T-helper 2 cell treated with Interferon-gamma antibody and Interleukin-4, amounts not matched to agents 5 μg/mL and 100 μg/mL, for 36 hours (primary cell): ENCODE data around the gene GALK1.
"Not testable (repeated sequence)": the region's sequence is repeated elsewhere in the genome, so short reads cannot be mapped to it uniquely, and the experiment has no call there.

Source experiments
- DNase-seq: peaks from one replicate; pipeline ENCODE4 v3.0.0; 2021; ENCODE audit warnings: low spot score
- H3K27ac Mint-ChIP-seq: one replicate; pipeline ENCODE4 v1.8.0; 2021; ENCODE audit warnings: mild to moderate bottlenecking, mixed read lengths
- H3K27me3 Mint-ChIP-seq: one replicate; pipeline ENCODE4 v1.8.0; 2021; ENCODE audit warnings: low read depth, mixed read lengths
- H3K36me3 Mint-ChIP-seq: one replicate; pipeline ENCODE4 v1.8.0; 2021; ENCODE audit warnings: low read depth, mixed read lengths
- H3K4me1 Mint-ChIP-seq: one replicate; pipeline ENCODE4 v1.8.0; 2021; ENCODE audit warnings: low read depth, mixed read lengths
- H3K4me3 Mint-ChIP-seq: one replicate; pipeline ENCODE4 v1.8.0; 2022; ENCODE audit warnings: mild to moderate bottlenecking, moderate library complexity, mixed read lengths
- H3K9me3 Mint-ChIP-seq: one replicate; pipeline ENCODE4 v1.8.0; 2021; ENCODE audit warnings: mixed read lengths

GALK1 gene

GRCh38 chr17:75764711-75765421 is at the start of gene GALK1:
GALK1 (minus strand) TSS chr17:75765192; CDS start chr17:75765136, 56 bp downstream.
- Mint-ChIP-seq H3K36me3 (no peaks in the 10 kb centered on the region), H3K4me3 (peak within 1 kb of the TSS; percentile 81), H3K27me3 (no peaks in the 10 kb centered on the region), H3K4me1 (peaks cover 5% of the 10 kb centered on the region), H3K27ac (peak within 1 kb of the TSS; percentile 70), H3K9me3 (no peaks in the 10 kb centered on the region)
- peak; percentile 75 for DNase-seq

GRCh38 chr17:75814021-75814395 is 49.0 kb upstream of the GALK1 start:
- H3K9me3 Mint-ChIP-seq = no peaks in the 10 kb centered on the region
- no peaks in the 10 kb centered on the region for H3K27me3 Mint-ChIP-seq
- H3K27ac Mint-ChIP-seq = no peak overlapping the region
- no peak for DNase-seq
- no peak overlapping the region for H3K4me3 Mint-ChIP-seq
- peaks cover 11% of the 10 kb centered on the region for H3K36me3 Mint-ChIP-seq
- no peaks in the 10 kb centered on the region for H3K4me1 Mint-ChIP-seq

DNA sequence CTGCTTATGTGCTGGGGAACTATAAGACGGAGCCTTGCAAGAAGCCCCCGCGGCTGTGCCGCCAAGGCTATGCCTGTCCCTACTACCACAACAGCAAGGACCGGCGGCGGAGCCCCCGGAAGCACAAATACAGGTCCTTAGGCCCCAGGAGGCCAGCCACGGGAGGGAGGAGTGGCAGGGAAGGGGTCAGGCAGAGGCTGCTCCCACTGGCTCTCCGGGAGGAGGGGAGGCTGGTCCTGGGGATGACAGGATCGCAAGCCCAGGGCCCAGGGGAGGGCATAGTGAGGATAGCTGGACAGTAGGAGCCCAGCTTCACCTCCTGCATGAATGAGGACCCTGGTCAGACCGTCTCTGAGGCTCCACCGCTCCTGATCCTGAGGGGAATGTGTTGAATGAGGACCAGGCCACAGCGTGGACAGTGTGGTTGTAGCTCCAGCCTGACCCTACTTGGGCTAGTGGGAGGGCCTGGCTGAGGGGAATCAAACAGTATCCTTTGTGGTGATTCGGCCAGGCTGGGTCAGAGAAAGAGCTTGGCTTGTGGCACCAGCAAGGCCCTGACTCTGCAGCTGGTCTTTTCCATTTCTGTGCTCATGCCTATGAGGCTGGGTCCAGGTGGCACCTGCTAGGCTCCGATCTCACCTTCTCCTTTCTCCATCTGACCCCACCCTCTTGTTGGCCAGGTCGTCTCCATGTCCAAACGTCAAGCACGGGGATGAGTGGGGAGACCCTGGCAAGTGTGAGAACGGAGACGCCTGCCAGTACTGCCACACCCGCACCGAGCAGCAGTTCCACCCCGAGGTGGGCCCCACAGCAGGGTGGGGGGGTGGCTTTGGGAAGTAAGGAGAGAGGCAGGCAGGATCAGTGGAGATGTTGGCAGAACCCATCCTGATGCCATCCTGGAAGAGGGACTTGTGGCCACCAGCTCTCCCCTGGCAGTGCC is 48.4 kb upstream of the GALK1 start:
- Mint-ChIP-seq H3K27ac (no peak overlapping the region), H3K36me3 (peaks cover 8% of the 10 kb centered on the region), H3K4me3 (no peak overlapping the region), H3K9me3 (no peaks in the 10 kb centered on the region), H3K27me3 (no peaks in the 10 kb centered on the region), H3K4me1 (peaks cover 1% of the 10 kb centered on the region)
- DNase-seq = no peak

DNA sequence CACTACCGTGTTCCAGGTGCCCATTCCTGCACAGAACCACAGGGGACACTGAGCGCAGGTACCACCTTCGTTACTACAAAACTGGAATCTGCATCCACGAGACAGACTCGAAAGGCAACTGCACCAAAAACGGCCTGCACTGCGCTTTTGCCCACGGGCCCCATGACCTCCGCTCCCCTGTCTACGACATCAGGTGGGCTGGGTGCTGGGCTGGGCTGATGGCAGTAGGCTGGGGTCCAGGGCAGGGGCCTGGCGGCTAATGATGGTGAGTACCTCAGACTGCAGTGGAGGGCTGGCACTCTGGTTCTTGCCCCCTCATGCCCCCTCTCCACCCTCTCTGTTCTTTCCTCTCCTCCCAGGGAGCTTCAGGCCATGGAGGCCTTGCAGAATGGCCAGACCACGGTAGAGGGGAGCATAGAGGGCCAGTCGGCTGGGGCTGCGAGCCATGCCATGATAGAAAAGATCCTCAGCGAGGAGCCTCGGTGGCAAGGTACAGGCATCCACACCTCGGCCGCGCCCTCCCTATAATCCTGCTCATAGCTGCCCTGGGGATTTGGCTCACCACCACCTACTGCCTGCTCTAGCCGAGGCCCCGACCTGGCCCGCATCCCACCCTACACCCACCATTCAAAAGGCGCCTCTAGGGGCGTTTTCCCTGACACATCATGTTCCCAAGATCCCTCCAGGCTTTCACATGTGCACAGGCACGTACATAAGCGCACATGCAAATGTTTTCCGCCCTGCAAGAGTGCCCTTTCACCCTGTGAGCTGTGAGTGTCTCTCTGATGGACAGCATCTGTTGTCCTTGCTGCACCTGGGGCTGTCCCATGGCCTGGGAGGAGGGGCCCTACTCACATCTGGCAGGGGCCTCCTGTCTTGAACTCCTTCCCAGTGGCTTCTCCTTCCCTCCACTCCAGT is 47.4 kb upstream of the GALK1 start:
- Mint-ChIP-seq H3K4me3 (no peak overlapping the region), H3K36me3 (peaks cover 8% of the 10 kb centered on the region), H3K4me1 (peaks cover 1% of the 10 kb centered on the region), H3K27me3 (no peaks in the 10 kb centered on the region), H3K9me3 (no peaks in the 10 kb centered on the region), H3K27ac (no peak overlapping the region)
- no peak for DNase-seq

- Mint-ChIP-seq H3K4me3 (no peak overlapping the region), H3K27ac (no peak overlapping the region), H3K9me3 (no peaks in the 10 kb centered on the region), H3K4me1 (peaks cover 1% of the 10 kb centered on the region), H3K36me3 (peaks cover 8% of the 10 kb centered on the region), H3K27me3 (no peaks in the 10 kb centered on the region)
- no peak for DNase-seq
These were observed 46.2 kb upstream of the GALK1 start for GRCh38 chr17:75811174-75811573.

- not testable (repeated sequence) for H3K4me3 Mint-ChIP-seq, DNase-seq, H3K27ac Mint-ChIP-seq, H3K4me1 Mint-ChIP-seq, H3K9me3 Mint-ChIP-seq, H3K27me3 Mint-ChIP-seq, H3K36me3 Mint-ChIP-seq
These were observed 45.8 kb upstream of the GALK1 start for GRCh38 chr17:75810756-75811155.

- DNase-seq = no peak
- Mint-ChIP-seq H3K27me3 (no peaks in the 10 kb centered on the region), H3K9me3 (no peaks in the 10 kb centered on the region), H3K36me3 (peaks cover 8% of the 10 kb centered on the region), H3K27ac (no peak overlapping the region), H3K4me3 (no peak overlapping the region), H3K4me1 (peaks cover 1% of the 10 kb centered on the region)
These were observed 45.2 kb upstream of the GALK1 start for GRCh38 chr17:75810216-75810615.

GRCh38 chr17:75809631-75810111 is 44.7 kb upstream of the GALK1 start:
- no peak overlapping the region for H3K27ac Mint-ChIP-seq
- H3K4me1 Mint-ChIP-seq = peaks cover 1% of the 10 kb centered on the region
- no peak for DNase-seq
- H3K36me3 Mint-ChIP-seq = peaks cover 6% of the 10 kb centered on the region
- H3K27me3 Mint-ChIP-seq = no peaks in the 10 kb centered on the region
- H3K4me3 Mint-ChIP-seq = no peak overlapping the region
- no peaks in the 10 kb centered on the region for H3K9me3 Mint-ChIP-seq

GRCh38 chr17:75808905-75809621 is 44.1 kb upstream of the GALK1 start:
- Mint-ChIP-seq H3K27ac (no peak overlapping the region), H3K36me3 (peaks cover 6% of the 10 kb centered on the region), H3K27me3 (no peaks in the 10 kb centered on the region), H3K9me3 (no peaks in the 10 kb centered on the region), H3K4me1 (peaks cover 3% of the 10 kb centered on the region), H3K4me3 (no peak overlapping the region)
- DNase-seq = no peak

DNA sequence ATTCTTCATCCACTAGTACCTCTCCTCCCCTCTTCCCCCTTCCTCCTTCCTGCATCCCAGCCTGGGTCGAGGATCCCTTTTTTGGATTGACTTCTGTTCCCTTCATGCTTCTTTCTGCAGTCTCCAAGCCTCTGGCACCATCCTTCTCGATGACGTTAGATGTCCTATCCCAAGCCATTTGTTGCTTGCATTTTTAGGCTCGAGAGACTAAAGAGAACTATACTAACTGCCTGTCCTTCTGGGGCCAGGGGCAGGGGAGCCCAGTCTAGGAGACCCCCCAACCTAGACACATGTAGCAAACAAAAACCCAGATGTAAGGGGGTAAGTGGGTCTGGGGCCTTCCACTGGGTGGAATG is 43.5 kb upstream of the GALK1 start:
- Mint-ChIP-seq H3K27ac (peak overlapping the region; percentile 66), H3K36me3 (peaks cover 6% of the 10 kb centered on the region)

GRCh38 chr17:75807861-75808260 is 42.9 kb upstream of the GALK1 start:
- H3K4me1 Mint-ChIP-seq = peaks cover 11% of the 10 kb centered on the region
- no peaks in the 10 kb centered on the region for H3K9me3 Mint-ChIP-seq
- H3K27me3 Mint-ChIP-seq = no peaks in the 10 kb centered on the region
- peaks cover 5% of the 10 kb centered on the region for H3K36me3 Mint-ChIP-seq
- no peak for DNase-seq
- peak overlapping the region; percentile 16 for H3K27ac Mint-ChIP-seq
- no peak overlapping the region for H3K4me3 Mint-ChIP-seq

More for the DNA sequence above, 43.5 kb upstream of the GALK1 start:
- H3K27me3 Mint-ChIP-seq = no peaks in the 10 kb centered on the region
- H3K4me1 Mint-ChIP-seq = peaks cover 8% of the 10 kb centered on the region
- no peak for DNase-seq
- H3K9me3 Mint-ChIP-seq = no peaks in the 10 kb centered on the region
- no peak overlapping the region for H3K4me3 Mint-ChIP-seq

- no peaks in the 10 kb centered on the region for H3K36me3 Mint-ChIP-seq
- H3K9me3 Mint-ChIP-seq = no peaks in the 10 kb centered on the region
- no peak overlapping the region for H3K27ac Mint-ChIP-seq
- no peaks in the 10 kb centered on the region for H3K27me3 Mint-ChIP-seq
- H3K4me1 Mint-ChIP-seq = peaks cover 11% of the 10 kb centered on the region
- no peak overlapping the region for H3K4me3 Mint-ChIP-seq
- DNase-seq = no peak
These were observed 42.0 kb upstream of the GALK1 start for GRCh38 chr17:75806822-75807500.

DNA sequence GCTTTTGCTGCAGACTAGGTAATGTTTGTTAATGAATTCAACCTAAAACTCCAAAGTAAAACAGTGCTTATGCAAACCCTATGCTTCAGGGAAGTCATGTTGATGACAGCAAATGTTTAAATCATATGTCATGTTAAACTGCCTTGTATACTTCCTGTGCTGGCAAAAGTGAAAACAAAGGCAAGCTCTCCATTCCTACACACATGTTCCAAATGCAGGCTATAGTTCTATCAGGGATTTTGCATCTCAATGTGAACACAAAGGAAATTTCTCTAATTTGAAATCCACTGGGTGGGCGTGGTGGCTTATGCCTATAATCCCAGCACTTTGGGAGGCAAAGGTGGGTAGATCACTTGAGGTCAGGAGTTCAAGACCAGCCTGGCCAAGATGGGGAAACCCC is 38.9 kb upstream of the GALK1 start:
- H3K27ac Mint-ChIP-seq = peak overlapping the region; percentile 31
- H3K27me3 Mint-ChIP-seq = no peaks in the 10 kb centered on the region
- H3K4me3 Mint-ChIP-seq = no peak overlapping the region
- peaks cover 6% of the 10 kb centered on the region for H3K36me3 Mint-ChIP-seq
- H3K4me1 Mint-ChIP-seq = peaks cover 13% of the 10 kb centered on the region
- DNase-seq = no peak
- H3K9me3 Mint-ChIP-seq = no peaks in the 10 kb centered on the region
